RWPE2 (cell line): Measurements from ENCODE around the gene IL1RL1.

Experiments used
- ATAC-seq: fragments of 200-7000 bp; cut with Tn5 transposase; 3 replicates; pipeline ENCODE4 v1.9.1; 2021; ENCODE audit warnings: low read depth
- DNase-seq: peaks from one replicate; pipeline ENCODE4 v3.0.0-alpha.2; 2020; ENCODE audit warnings: low spot score
- H3K27ac ChIP-seq: fragments of 450-650 bp; 2 replicates; pipeline ENCODE4 v1.5.1; 2017; ENCODE audit warnings: mild to moderate bottlenecking; ENCODE audit not compliant: poor library complexity, severe bottlenecking
- H3K27me3 ChIP-seq: fragments of 250-450 bp; sonication (Bioruptor Pico); 2 replicates; pipeline ENCODE4 v1.5.1; 2021; ENCODE audit warnings: mild to moderate bottlenecking, moderate library complexity; ENCODE audit not compliant: insufficient read depth, poor library complexity, severe bottlenecking
- H3K36me3 ChIP-seq: fragments of 250-450 bp; sonication (Bioruptor Pico); 2 replicates; pipeline ENCODE4 v1.5.1; 2020; ENCODE audit warnings: low read depth, mild to moderate bottlenecking, moderate library complexity
- H3K4me1 ChIP-seq: fragments of 250-450 bp; sonication (Bioruptor Pico); 2 replicates; pipeline ENCODE4 v1.5.1; 2021; ENCODE audit warnings: mild to moderate bottlenecking, moderate library complexity; ENCODE audit not compliant: insufficient read depth, poor library complexity, severe bottlenecking
- H3K4me3 ChIP-seq: fragments of 250-450 bp; sonication (Bioruptor Pico); 2 replicates; pipeline ENCODE4 v1.5.1; 2021; ENCODE audit warnings: mild to moderate bottlenecking, moderate library complexity; ENCODE audit not compliant: severe bottlenecking
- H3K9me3 ChIP-seq: fragments of 250-450 bp; sonication (Bioruptor Pico); 2 replicates; pipeline ENCODE4 v1.5.1; 2021; ENCODE audit warnings: mild to moderate bottlenecking, moderate library complexity; ENCODE audit not compliant: severe bottlenecking
- TF ChIP-seq, protein P1 (sequence below): fragments of 450-650 bp; IDR thresholded peaks from one replicate; pipeline ENCODE4 v1.5.1; 2017; ENCODE audit warnings: mild to moderate bottlenecking, moderate library complexity; ENCODE audit not compliant: poor library complexity, severe bottlenecking

Gene IL1RL1

DNA sequence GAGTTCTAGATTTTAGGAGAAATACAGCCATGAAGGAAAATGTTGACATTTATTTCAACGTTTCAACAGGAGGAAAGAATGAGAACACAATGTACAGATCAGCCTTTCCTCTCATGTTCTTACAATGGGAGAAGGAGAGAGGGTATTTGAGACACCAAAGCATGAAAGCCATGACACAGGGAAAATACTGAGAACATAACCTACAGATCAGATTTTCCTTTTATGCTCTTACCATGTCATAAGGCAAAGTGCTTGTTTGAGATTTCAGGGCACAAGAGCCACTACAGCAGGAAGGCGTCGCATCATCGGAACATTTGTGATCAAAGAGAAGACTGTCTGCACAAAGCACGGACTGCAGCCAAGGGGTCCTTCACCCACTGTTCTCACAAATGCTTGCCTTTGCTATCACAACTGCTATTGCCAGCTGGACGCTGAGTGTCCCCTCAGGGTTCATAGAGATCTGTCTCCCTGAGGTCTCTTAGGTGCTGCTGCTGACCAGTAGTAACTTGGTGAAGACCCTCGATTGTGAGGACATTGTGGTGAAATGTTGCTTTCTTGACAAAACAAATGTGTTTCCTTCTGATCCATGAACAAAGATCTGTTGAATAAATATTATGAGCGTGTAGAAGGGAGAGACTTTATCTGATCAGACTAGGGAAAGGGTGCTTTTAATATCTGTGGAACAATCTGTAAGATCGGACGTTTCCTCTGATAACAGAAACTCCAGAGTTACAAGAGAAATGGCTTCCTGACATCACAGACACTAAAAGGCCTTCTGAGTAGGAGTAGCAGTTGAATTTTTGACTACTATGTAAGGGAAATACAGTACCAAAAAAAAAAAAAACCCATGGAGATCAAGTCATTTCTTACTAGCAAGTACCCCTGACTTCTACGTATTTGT is 6.4 kb upstream of the IL1RL1 start:
- Histone ChIP-seq H3K27ac (no peak overlapping the region), H3K27me3 (peaks cover 7% of the 10 kb centered on the region), H3K36me3 (no peaks in the 10 kb centered on the region), H3K4me1 (no peaks in the 10 kb centered on the region), H3K4me3 (no peak overlapping the region), H3K9me3 (no peaks in the 10 kb centered on the region)
- ATAC-seq (no peak), DNase-seq (no peak)
- TF ChIP-seq, protein P1, sequence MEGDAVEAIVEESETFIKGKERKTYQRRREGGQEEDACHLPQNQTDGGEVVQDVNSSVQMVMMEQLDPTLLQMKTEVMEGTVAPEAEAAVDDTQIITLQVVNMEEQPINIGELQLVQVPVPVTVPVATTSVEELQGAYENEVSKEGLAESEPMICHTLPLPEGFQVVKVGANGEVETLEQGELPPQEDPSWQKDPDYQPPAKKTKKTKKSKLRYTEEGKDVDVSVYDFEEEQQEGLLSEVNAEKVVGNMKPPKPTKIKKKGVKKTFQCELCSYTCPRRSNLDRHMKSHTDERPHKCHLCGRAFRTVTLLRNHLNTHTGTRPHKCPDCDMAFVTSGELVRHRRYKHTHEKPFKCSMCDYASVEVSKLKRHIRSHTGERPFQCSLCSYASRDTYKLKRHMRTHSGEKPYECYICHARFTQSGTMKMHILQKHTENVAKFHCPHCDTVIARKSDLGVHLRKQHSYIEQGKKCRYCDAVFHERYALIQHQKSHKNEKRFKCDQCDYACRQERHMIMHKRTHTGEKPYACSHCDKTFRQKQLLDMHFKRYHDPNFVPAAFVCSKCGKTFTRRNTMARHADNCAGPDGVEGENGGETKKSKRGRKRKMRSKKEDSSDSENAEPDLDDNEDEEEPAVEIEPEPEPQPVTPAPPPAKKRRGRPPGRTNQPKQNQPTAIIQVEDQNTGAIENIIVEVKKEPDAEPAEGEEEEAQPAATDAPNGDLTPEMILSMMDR: no peak

DNA sequence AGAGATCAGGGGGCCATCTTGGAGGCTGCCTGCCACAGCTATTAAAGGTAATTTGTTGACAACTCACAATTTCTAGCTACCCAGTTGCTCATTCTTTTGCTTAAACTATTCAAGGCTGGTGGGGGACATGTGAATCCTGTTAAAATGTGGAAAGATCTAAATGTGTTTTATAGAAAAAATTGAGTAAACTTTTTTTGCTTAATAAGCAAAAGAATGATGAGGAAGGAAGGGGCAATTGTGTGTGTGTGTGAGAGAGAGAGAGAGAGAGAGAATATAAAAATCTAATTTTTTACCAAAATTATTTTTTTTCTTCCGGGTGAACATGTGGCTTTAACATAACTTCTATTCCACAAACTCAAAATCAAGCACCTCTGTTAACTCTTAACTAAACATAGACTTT is 5.2 kb upstream of the IL1RL1 start:
- Histone ChIP-seq H3K9me3 (no peaks in the 10 kb centered on the region), H3K36me3 (no peaks in the 10 kb centered on the region), H3K4me1 (no peaks in the 10 kb centered on the region), H3K27ac (no peak overlapping the region), H3K4me3 (no peak overlapping the region), H3K27me3 (no peaks in the 10 kb centered on the region)
- TF ChIP-seq, protein P1: no peak
- no peak for DNase-seq
- no peak for ATAC-seq

DNA sequence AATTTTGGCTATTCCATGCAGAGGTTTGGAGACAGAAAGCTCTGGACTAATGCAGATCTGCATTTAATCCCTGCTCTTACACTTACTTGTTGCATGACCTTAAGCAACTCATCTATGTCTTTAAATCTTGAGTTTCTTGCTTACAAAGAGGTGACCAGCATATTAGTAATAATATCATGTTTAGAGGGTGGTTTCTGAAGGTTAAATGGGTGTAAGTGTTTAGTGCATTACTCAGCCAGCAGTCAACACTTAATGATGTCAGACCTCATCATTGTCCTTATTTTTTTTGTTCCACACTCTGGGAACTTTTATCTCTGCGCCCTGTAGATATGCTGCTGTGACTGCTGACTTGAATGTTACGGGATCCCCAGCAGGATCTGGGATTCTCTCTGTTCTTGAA is 1.7 kb downstream of the IL1RL1 start:
- no peaks in the 10 kb centered on the region for H3K36me3 ChIP-seq
- H3K4me3 ChIP-seq: no peak overlapping the region
- no peaks in the 10 kb centered on the region for H3K27me3 ChIP-seq
- DNase-seq: no peak
- peak; percentile 91 for ATAC-seq
- H3K9me3 ChIP-seq: no peaks in the 10 kb centered on the region
- H3K27ac ChIP-seq: no peak overlapping the region
- TF ChIP-seq, protein P1: no peak
- peaks cover 31% of the 10 kb centered on the region for H3K4me1 ChIP-seq

DNA sequence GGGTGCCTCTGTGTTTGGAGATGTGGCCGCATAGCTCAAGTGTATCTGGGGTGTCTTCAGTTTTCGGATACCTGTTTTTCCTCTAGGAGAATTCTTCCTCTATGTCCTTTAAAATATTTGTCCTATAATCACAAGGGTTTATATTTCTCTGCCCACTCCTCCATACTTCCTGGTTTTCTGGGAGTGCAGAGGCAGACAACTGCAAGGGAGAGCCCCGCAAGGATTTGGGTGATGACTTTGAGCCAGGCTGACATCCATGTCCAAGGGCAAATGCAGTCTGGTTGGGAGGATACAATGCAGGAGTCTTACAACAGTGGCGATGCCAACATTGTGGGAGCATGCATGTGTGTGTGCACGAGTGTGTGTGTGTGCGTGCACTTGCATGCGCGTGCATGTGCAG is 2.1 kb downstream of the IL1RL1 start:
- no peaks in the 10 kb centered on the region for H3K27me3 ChIP-seq
- no peak for DNase-seq
- no peaks in the 10 kb centered on the region for H3K9me3 ChIP-seq
- H3K36me3 ChIP-seq: no peaks in the 10 kb centered on the region
- TF ChIP-seq, protein P1: no peak
- no peak for ATAC-seq
- H3K4me1 ChIP-seq: peaks cover 33% of the 10 kb centered on the region
- no peak overlapping the region for H3K27ac ChIP-seq
- H3K4me3 ChIP-seq: no peak overlapping the region

DNA sequence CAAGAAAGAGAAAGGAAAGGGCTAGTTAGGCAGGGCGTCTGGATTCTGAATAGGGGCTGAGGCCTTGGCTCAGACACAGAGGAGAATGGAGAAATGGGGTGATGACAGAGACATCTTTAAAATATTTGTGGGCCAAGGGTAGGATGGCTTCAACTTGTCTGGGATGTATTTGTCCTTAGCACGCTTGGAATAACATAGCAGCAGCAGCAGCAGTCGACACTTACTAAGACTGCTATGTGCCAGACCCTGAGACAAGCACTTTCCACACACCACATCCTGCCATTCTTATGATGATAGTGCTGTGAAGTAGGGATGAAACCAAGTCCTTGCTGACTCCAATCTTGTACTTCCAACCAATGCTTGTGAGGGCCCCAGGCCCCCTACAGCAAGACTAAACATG is 2.6 kb downstream of the IL1RL1 start:
- Histone ChIP-seq H3K4me1 (peaks cover 33% of the 10 kb centered on the region), H3K27ac (no peak overlapping the region), H3K36me3 (no peaks in the 10 kb centered on the region), H3K4me3 (no peak overlapping the region), H3K27me3 (no peaks in the 10 kb centered on the region), H3K9me3 (no peaks in the 10 kb centered on the region)
- no peak for DNase-seq
- TF ChIP-seq, protein P1: no peak
- ATAC-seq: no peak
